Measurements from ENCODE around the gene RACK1. TPM values are rescaled to one million over a fixed set of nuclear protein-coding genes. Genes with fewer than 3 reads are reported as not detected.
"Not testable (repeated sequence)": the region's sequence is repeated elsewhere in the genome, so short reads cannot be mapped to it uniquely, and the experiment has no call there.

The RACK1 gene
- total RNA-seq, 1 donor from 2014 or later = 1,656 TPM

DNA sequence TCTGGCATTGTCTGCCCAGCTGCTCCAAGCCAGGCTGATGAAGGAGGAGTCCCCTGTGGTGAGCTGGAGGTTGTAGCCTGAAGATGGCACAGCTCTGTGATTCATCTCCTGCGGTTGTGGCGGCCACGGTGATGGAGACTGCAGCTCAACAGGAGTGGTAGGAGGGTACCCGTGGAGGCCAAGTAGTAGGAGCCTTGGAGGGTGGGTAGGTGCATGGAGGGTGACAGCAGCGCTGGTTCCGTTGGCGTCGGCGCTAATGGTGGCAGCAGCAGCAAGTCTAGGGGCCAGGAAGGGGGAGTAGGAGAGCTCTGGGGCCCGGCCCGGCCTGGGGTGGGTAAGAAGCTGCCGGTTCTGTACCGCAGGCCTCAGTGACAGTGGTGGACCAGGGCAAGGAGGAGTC lies 39.6 kb upstream of the RACK1 start:
- FAIRE-seq (no peak), DNase-seq (ENCODE audit: low read depth) (no peak)
- H3K79me2 ChIP-seq (ENCODE audit: insufficient read depth, low read length) = no peaks in the 10 kb centered on the region
- H3K9me3 ChIP-seq (ENCODE audit: insufficient read depth, low read depth, low read length) = no peaks in the 10 kb centered on the region
- no peak overlapping the region for H3K27ac Mint-ChIP-seq (ENCODE audit: unreplicated experiment)
- no peak overlapping the region for H3K4me3 ChIP-seq (ENCODE audit: insufficient read depth, low read depth, low read length)
- H4K20me1 ChIP-seq (ENCODE audit: insufficient read depth, low read length) = no peaks in the 10 kb centered on the region
- no peaks in the 10 kb centered on the region for H3K27me3 Mint-ChIP-seq (ENCODE audit: low read depth, unreplicated experiment)
- peaks cover 1% of the 10 kb centered on the region for H3K4me1 Mint-ChIP-seq (ENCODE audit: low read depth, unreplicated experiment)
- H3K4me2 ChIP-seq (ENCODE audit: low read length) = no peak overlapping the region
- no peaks in the 10 kb centered on the region for H3K4me1 ChIP-seq (ENCODE audit: insufficient read depth, low read length)
- H3K4me3 Mint-ChIP-seq (ENCODE audit: unreplicated experiment) = no peak overlapping the region
- H2AFZ ChIP-seq (ENCODE audit: low read depth, low read length) = no peak overlapping the region
- H3K36me3 ChIP-seq (ENCODE audit: insufficient read depth, low read length) = no peaks in the 10 kb centered on the region
- H3K27me3 ChIP-seq (ENCODE audit: insufficient read depth, low read length) = no peaks in the 10 kb centered on the region
- H3K9me3 Mint-ChIP-seq (ENCODE audit: unreplicated experiment) = no peaks in the 10 kb centered on the region
- no peak overlapping the region for H3K27ac ChIP-seq (ENCODE audit: low read depth, low read length)
- no peaks in the 10 kb centered on the region for H3K36me3 Mint-ChIP-seq (ENCODE audit: low read depth, unreplicated experiment)
- no peak overlapping the region for H3K9ac ChIP-seq (ENCODE audit: low read length)
- no peak for TF ChIP-seq EZH2 (IDR thresholded peaks at IDR 0.05; ENCODE audit: insufficient read depth, low read length)
- TF ChIP-seq, protein P1, sequence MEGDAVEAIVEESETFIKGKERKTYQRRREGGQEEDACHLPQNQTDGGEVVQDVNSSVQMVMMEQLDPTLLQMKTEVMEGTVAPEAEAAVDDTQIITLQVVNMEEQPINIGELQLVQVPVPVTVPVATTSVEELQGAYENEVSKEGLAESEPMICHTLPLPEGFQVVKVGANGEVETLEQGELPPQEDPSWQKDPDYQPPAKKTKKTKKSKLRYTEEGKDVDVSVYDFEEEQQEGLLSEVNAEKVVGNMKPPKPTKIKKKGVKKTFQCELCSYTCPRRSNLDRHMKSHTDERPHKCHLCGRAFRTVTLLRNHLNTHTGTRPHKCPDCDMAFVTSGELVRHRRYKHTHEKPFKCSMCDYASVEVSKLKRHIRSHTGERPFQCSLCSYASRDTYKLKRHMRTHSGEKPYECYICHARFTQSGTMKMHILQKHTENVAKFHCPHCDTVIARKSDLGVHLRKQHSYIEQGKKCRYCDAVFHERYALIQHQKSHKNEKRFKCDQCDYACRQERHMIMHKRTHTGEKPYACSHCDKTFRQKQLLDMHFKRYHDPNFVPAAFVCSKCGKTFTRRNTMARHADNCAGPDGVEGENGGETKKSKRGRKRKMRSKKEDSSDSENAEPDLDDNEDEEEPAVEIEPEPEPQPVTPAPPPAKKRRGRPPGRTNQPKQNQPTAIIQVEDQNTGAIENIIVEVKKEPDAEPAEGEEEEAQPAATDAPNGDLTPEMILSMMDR (IDR thresholded peaks at IDR 0.05; ENCODE audit: insufficient read depth, low read depth, low read length) = no peak

DNA sequence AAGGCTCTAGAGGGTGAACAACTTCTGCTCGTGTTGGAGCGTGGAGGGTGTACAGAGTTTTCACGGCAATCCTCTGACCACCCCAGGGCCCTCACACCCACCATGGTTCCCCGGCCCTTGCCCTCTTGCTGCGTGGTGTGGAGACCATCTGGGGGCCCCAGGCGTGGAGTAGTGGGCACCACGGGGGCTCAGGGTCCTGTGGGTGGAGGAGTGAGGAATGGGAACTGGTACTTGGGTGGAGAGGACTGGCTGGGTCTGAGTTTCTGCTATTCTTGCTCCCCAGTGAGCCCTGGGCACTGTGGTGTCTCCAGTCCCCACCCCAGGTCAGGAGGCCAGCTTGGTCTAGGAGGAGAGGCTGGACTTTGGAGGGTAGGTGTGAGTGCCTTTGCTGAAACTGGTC lies 39.2 kb upstream of the RACK1 start:
- Mint-ChIP-seq H3K9me3 (ENCODE audit: unreplicated experiment) (no peaks in the 10 kb centered on the region), H3K36me3 (ENCODE audit: low read depth, unreplicated experiment) (no peaks in the 10 kb centered on the region), H3K4me1 (ENCODE audit: low read depth, unreplicated experiment) (peaks cover 2% of the 10 kb centered on the region), H3K4me3 (ENCODE audit: unreplicated experiment) (no peak overlapping the region), H3K27me3 (ENCODE audit: low read depth, unreplicated experiment) (no peaks in the 10 kb centered on the region), H3K27ac (ENCODE audit: unreplicated experiment) (no peak overlapping the region)
- H3K9ac ChIP-seq (ENCODE audit: low read length) = no peak overlapping the region
- DNase-seq (ENCODE audit: low read depth) (no peak), FAIRE-seq (no peak)
- no peak overlapping the region for H3K27ac ChIP-seq (ENCODE audit: low read depth, low read length)
- TF ChIP-seq, protein P1 (IDR thresholded peaks at IDR 0.05; ENCODE audit: insufficient read depth, low read depth, low read length) = no peak
- TF ChIP-seq EZH2 (IDR thresholded peaks at IDR 0.05; ENCODE audit: insufficient read depth, low read length) = no peak
- no peaks in the 10 kb centered on the region for H3K27me3 ChIP-seq (ENCODE audit: insufficient read depth, low read length)
- H3K4me1 ChIP-seq (ENCODE audit: insufficient read depth, low read length) = no peaks in the 10 kb centered on the region
- no peak overlapping the region for H3K4me3 ChIP-seq (ENCODE audit: insufficient read depth, low read depth, low read length)
- no peak overlapping the region for H2AFZ ChIP-seq (ENCODE audit: low read depth, low read length)
- no peaks in the 10 kb centered on the region for H4K20me1 ChIP-seq (ENCODE audit: insufficient read depth, low read length)
- H3K36me3 ChIP-seq (ENCODE audit: insufficient read depth, low read length) = no peaks in the 10 kb centered on the region
- no peak overlapping the region for H3K4me2 ChIP-seq (ENCODE audit: low read length)
- no peaks in the 10 kb centered on the region for H3K9me3 ChIP-seq (ENCODE audit: insufficient read depth, low read depth, low read length)
- no peaks in the 10 kb centered on the region for H3K79me2 ChIP-seq (ENCODE audit: insufficient read depth, low read length)

DNA sequence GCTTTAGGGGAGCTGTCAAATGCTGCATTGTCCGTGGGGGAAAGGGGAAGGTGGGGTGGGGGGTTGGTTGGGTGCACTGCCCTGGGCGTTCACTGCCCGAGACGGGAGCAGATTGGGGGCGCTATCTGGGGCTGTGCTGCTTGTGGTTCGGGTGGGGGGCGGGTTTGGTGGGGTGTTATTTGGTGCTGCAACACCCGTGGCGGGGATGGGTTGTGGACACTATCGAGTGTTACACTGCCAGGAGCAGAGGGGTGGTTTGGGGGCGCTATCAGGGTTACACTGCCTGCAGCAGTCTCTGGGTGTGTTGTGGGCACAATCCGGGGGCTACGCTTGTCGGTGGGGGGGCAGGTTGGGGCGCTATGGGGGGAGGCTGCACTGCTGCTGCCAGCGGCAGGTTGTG lies 38.7 kb upstream of the RACK1 start:
- not testable (repeated sequence) for H3K4me2 ChIP-seq (ENCODE audit: low read length)

More for the DNA sequence above, 38.7 kb upstream of the RACK1 start:
- not testable (repeated sequence) for H3K27ac ChIP-seq (ENCODE audit: low read depth, low read length); H3K36me3 ChIP-seq (ENCODE audit: insufficient read depth, low read length); H4K20me1 ChIP-seq (ENCODE audit: insufficient read depth, low read length); H3K4me3 ChIP-seq (ENCODE audit: insufficient read depth, low read depth, low read length); H3K9ac ChIP-seq (ENCODE audit: low read length); DNase-seq (ENCODE audit: low read depth); FAIRE-seq; H3K79me2 ChIP-seq (ENCODE audit: insufficient read depth, low read length); H3K4me1 Mint-ChIP-seq (ENCODE audit: low read depth, unreplicated experiment); H3K27me3 ChIP-seq (ENCODE audit: insufficient read depth, low read length); H3K27ac Mint-ChIP-seq (ENCODE audit: unreplicated experiment); H3K4me1 ChIP-seq (ENCODE audit: insufficient read depth, low read length); H3K36me3 Mint-ChIP-seq (ENCODE audit: low read depth, unreplicated experiment); H3K9me3 Mint-ChIP-seq (ENCODE audit: unreplicated experiment); H3K4me3 Mint-ChIP-seq (ENCODE audit: unreplicated experiment); H3K27me3 Mint-ChIP-seq (ENCODE audit: low read depth, unreplicated experiment); H2AFZ ChIP-seq (ENCODE audit: low read depth, low read length); H3K9me3 ChIP-seq (ENCODE audit: insufficient read depth, low read depth, low read length)

All from astrocyte (in vitro differentiated cells and primary cell).